Measurements from ENCODE around the gene CAMTA1.

The CAMTA1 gene

DNA sequence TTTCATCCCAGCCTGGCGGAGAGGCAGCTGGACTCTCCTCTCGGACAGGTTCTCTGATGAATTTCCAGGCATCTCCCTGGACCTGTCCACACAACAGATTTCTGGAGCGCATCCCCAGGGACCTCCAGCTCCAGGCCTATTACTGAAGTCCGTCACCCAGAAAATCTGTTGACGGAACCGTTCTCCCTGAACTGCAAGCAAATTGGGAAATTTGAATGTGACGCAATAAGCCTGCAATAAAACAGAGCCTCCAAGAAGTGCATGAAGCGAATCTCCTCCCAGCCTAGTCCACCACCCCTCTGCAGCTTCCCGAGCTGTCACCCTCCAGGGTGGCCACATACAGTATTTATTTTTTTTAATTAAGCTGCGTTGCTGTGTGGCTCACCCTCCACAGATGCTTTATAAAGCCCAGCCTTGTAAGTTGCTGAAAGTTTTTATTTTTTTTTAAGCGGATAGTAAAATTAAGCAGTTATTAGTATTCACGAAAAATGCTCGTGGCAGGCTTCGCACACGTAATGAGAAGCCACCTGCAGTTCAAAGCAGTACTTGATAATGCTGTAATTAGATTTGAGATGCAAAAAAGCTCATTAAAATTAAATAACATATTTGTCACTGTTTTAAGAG lies 173.3 kb downstream of the CAMTA1 start:
- no peak for DNase-seq (ENCODE audit: low spot score)

GRCh38 chr1:6959491-6959890 lies 174.2 kb downstream of the CAMTA1 start:
- no peak for DNase-seq (ENCODE audit: low spot score)

DNA sequence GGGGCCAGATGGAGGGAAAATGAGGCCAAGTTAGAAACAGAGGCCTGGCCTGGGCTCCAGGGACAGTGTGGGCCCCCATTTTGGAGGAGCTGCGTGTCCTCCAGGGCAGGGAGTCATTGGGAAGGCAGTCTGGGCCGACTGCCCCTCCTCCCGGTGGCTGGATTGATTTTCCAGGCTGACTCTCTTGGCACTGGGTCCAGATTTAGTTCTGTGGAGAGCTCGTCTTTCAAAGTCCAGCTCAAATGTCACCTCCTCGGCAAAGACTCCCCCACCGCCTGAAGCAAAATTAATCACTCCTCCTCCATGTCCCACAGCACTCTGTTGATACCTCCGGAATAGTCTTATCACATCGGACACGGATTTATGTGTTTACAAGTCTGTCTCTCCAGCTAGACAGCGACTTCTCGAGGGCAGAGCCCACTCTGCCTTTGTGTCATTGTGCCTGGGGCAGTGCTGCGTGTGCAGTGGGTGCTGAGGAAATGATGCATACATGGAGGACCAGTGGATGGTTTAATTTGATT lies 175.1 kb downstream of the CAMTA1 start:
- DNase-seq (ENCODE audit: low spot score): no peak

- no peak for DNase-seq (ENCODE audit: low spot score)
These were observed 175.6 kb downstream of the CAMTA1 start for GRCh38 chr1:6960860-6961259.

GRCh38 chr1:6961289-6961688 lies 176.0 kb downstream of the CAMTA1 start:
- no peak for DNase-seq (ENCODE audit: low spot score)

DNA sequence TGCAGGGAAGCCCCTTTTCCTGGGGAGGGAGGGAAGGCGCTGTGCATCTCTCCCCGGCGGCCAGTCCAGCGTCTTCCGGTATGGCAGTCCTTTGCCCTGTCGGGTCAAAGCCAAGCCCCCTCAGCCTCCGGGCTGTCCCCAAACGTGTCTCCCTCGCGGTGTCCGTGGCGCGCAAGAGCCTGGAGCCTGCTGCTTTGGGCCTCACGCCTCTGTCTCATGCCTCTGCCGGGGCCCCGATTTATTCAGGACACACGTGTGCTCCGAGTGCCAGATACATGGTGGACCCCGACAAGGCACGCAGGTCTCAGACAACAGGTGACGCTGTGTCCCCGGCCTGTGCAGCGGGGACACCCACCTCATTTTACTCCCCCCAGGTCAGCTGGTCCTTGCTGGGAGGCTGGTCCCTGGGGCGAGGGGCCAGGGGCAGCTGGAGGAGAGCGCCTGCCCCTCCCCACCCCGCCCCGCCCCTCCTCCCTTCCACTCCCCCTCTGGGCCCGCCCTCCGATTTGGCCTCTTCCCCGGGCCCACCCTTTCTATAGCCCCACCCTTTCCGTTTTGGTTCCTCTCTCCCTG lies 176.7 kb downstream of the CAMTA1 start:
- DNase-seq (ENCODE audit: low spot score): no peak

GRCh38 chr1:6962478-6962995 lies 177.3 kb downstream of the CAMTA1 start:
- no peak for DNase-seq (ENCODE audit: low spot score)

DNA sequence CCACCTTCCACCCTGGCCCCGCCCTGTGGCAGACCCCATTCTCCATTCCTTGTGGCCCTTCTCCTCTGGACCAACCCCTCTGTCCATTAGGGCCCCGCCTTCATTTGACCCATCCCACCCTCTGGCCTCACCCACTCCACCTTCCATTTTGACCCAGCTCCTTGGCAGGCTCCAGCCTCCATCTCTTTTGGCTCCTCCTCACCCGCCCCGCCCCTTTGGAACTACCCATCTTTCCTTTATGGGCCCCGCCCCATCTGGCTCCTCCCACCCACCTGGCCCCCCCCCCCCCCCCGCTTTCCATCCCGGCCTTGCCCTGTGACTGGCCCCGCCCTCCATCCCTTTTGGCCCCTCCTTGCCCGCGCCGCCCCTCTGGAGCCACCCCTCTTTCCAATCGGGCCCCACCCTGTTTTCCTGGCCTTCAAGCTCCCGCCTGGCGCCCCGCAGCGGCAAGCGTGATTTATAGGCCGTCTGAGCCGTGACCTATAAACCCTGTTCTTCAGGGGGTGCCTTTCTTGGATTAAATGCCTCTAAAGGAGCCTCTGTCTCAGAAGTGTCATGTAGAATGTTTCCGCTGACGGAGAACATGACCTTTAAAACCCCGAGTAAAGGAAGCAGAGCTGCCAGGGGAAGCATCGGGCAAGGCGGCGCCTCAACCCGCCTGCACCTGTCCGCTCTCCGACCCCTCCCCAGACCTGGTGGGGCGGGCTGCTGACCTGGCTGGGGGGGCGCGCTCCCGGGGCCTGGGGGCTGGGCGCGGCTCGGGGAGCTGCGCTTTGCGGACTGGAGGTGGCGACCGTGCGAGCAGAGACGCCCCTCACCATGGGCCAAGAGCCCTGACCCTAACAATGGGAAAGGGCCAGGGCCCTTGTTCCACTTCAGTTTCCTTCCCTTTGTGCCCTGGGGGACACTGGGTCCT lies 178.0 kb downstream of the CAMTA1 start:
- DNase-seq (ENCODE audit: low spot score): no peak

DNA sequence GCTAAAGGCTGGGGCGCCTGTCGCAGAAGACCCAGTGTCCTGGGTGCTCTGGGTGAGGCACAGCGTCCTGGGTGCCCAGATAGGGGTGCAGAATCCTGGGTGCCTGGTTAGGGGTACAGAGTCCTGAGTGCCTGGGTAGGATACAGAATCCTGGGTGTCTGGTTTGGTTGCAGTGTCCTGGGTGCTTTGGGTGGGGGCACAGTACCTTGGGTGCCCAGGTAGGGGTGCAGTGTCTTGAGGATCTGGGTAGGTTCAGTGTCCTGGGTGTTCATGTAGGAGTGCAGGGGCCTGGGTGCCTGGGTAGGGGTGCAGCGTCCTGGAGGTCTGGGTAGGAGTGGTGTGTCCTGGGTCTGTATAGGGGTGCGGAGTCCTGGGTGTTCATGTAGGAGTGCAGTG lies 178.7 kb downstream of the CAMTA1 start:
- DNase-seq (ENCODE audit: low spot score): no peak

DNA sequence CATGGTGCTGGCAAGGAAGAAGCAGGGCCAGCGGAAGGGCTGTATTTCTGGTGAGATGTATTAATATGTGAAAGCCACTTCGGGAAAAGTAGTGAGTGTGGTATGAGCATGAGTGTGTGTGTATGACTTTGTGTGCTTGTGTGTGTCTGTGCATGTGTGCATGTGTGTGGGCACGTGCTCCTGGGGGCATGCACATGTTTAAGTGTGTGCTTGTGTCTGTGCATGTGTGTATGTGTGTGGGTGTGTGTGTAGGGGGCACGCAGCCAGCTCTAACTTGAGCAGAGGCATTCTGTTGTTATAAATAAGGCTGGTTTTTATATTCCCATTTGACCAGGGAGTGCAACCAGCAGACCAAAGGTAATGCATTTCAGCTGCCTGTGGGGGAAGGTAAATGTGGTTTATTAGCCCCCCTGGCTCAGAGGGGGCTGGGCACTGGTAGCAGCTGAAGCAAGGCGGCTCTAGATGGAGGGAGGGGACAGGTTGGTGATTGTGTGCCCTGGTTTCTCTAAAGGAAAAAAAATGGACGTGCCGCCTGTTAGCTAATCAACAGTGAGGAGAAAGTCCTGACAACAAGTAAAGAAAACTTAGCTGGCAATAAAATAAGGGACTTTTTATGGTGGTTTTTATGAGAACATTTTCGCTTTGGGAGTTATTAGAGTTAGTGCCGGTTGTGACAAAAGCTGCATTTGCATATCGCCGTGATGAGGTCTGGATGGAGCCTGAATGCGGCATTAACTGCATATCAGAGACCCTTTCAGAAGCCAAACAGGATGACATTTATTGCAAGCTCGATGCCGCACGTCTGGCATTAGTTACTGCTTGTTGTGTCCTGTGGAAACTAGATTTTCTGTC lies 180.1 kb downstream of the CAMTA1 start:
- no peak for DNase-seq (ENCODE audit: low spot score)

DNA sequence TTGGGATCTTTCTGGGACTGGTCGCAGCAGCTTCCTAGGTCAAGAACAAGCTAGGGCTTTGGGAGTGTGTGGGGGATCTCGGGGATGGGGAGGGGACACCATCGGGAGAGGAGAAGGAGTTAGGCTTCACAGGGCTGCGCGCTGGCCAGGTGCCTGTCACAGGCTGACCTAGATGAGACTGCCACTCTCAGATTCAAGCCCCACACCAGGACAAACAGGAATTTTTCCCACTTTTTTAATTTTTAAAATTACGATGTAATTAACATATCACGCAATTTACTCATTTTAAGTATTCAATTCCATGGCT lies 180.6 kb downstream of the CAMTA1 start:
- DNase-seq (ENCODE audit: low spot score): no peak

- DNase-seq (ENCODE audit: low spot score): no peak
These were observed 181.1 kb downstream of the CAMTA1 start for GRCh38 chr1:6966326-6966725.

- DNase-seq (ENCODE audit: low spot score): no peak
These were observed 182.3 kb downstream of the CAMTA1 start for GRCh38 chr1:6967431-6968111.

- DNase-seq (ENCODE audit: low spot score): no peak
These were observed 183.9 kb downstream of the CAMTA1 start for GRCh38 chr1:6969106-6969505.

DNA sequence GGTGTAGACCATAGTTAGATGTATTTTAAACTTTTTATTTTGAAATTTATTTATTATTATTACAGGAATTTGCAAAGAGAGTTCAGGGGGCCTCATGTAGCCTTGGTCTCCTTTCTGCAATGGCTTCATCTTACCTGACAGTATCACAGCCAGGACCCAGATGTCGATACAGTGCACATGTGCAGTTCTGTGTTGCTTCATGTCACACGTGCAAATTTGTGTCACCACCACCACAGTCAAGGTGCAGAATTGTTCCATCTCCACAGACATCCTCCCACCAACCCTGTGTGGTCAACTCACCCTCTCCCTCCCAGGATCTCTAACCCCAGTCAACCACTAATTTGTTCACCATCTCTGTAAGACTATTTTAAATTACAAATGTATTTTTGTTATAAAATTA lies 184.5 kb downstream of the CAMTA1 start:
- no peak for DNase-seq (ENCODE audit: low spot score)

DNA sequence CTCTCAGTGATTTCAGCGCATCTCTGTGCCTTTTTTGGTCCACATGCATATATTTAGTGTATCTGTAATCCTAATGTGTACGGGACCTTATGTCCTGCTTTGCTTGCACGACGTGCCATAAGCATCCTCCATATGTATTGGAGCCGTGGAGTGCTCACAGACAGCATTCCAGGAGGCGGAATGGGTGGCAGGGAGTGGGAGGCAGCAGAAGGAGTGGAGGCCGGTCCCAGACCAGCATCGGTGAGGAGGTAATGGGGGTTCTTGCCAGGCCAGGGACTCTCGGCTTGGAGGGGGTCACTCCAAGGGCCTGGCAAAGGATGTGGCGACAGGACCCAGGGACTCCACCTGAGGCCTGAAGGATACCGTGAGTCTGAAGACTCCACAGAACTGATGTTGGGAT lies 185.0 kb downstream of the CAMTA1 start:
- DNase-seq (ENCODE audit: low spot score): no peak

- no peak for DNase-seq (ENCODE audit: low spot score)
These were observed 185.8 kb downstream of the CAMTA1 start for GRCh38 chr1:6971048-6971447.

GRCh38 chr1:6971699-6972098 lies 186.4 kb downstream of the CAMTA1 start:
- no peak for DNase-seq (ENCODE audit: low spot score)

DNA sequence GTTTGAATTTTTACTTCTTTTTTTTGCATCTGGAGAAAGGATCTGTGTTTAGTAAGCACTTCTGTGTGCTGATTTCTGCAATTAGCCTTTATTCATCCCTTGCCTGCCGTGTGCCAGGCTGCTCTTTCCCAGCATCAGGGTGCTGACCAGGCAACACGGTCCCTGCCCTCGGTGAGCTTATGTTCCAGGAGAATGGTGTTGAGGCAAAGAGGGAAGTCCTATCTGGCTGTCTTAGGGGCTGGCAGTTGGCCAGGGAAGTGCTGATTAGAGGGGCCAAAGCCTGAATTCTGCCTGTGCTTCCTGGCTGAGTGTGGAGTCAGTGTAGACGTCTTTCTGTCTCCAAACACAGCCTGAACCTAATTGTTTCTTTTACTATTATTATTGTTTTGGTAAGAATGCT lies 187.1 kb downstream of the CAMTA1 start:
- DNase-seq (ENCODE audit: low spot score): no peak

DNA sequence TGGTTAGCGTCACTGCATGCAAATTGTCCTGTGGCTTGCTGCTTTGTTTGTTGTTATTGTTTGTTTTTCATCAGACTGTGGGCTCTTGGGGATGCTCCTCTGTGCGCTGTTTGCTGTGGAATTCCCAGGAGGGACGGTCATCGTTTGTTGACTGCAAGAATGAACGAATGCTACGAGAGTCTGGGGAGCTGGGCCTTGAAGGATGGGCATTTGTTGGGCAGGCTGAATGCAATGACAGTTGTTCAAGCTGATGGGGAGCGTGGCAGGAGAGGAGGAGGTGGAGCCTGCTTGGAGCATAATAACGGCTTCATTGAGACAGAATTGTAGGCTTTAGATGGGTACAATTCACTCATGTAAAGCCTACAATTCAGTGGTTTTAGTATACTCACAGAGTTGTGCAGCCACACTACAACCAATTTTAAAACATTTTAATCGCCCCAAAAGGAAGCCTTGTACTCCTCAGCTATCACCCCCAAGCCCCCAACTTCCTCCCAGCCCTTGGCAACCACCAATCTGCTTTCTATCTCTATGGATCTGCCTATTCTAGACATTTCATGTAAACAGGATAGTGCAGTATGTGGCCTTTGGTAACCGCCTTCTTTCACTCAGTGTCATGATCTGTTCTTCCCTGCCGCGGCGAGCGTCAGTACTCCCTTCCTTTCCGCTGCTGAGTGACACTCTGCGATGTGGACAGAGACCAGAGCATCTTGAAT lies 190.2 kb downstream of the CAMTA1 start:
- peak; percentile 75 for DNase-seq (ENCODE audit: low spot score)

DNA sequence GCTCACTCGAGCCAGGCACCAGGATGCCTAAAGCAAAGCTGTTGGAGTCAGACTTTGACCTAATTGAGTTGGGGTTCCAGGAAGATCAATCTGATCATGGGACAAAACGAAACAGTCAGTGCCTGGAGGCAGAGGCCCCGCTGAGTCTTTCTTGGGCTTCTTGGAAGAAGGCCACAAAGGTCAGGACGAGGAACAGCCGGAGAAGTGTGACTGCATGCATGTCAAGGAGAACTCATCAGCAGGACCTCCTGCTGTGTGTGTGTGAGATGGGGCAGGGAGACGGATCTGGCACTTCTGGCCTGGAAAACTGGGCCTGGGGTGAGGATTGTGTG lies 190.8 kb downstream of the CAMTA1 start:
- DNase-seq (ENCODE audit: low spot score): no peak

All from pons (tissue), 1 donor.